HG02943 (cell line): ENCODE measurements around the gene GPBP1.
"Not testable (repeated sequence)": the region's sequence is repeated elsewhere in the genome, so short reads cannot be mapped to it uniquely, and the experiment has no call there.

Experiments used
- ATAC-seq: cut with Tn5 transposase; IDR thresholded peaks from one replicate; pipeline ENCODE4 v1.9.1; 2021; ENCODE audit warnings: mild to moderate bottlenecking, low read depth, moderate library complexity; ENCODE audit not compliant: unreplicated experiment

The GPBP1 gene, protein sequence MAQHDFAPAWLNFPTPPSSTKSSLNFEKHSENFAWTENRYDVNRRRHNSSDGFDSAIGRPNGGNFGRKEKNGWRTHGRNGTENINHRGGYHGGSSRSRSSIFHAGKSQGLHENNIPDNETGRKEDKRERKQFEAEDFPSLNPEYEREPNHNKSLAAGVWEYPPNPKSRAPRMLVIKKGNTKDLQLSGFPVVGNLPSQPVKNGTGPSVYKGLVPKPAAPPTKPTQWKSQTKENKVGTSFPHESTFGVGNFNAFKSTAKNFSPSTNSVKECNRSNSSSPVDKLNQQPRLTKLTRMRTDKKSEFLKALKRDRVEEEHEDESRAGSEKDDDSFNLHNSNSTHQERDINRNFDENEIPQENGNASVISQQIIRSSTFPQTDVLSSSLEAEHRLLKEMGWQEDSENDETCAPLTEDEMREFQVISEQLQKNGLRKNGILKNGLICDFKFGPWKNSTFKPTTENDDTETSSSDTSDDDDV

GRCh38 chr5:57173319-57174127 lies at the start of gene GPBP1:
Gene GPBP1, plus strand, starts transcription at chr5:57174059. Its CDS starts 40,072 bp downstream, at chr5:57214131.
- peak; percentile 68 for ATAC-seq

GRCh38 chr5:57128325-57128724 lies 45.5 kb upstream of the GPBP1 start:
- no peak for ATAC-seq

- no peak for ATAC-seq
Observed at GRCh38 chr5:57133574-57133973, 40.3 kb upstream of the GPBP1 start.

DNA sequence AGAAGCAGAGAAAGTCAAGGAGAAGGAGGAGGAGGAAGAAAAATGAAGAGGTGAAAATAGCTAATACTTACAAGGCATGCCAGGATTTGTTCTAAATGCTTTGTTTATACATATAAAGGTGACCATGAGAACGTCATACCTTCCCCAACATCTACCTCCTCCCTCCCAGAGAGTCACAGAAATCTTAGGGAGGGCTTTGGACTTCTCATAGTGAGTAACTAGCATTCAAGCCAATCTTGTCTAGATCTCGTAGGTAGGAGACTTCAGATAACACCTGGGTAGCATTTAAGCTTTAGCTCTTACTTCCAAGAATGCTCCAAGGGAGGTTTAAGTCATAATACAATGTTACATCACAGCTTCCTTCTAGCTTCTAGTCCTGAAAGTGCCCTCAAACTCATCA lies 36.5 kb upstream of the GPBP1 start:
- no peak for ATAC-seq

- ATAC-seq, result no peak
Observed at GRCh38 chr5:57152316-57152715, 21.5 kb upstream of the GPBP1 start.

DNA sequence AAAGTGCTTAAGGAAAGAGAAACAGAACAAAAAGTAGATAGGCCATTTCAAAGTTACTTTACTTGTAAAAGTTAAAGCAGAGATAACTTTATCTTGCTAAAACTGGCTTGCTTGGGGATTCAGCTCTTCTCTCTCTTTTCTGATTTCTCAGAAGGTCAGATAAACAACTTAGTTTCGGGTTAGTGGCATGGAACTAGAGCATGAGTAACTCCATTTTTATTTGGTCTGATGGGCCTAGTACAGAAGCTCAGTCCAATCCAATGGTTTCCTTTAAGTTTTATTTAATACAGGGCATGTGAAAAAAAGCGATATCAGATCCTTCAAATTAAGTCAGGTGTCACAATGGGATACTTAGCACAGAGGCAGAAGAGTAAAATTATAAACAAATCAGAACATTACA lies 18.8 kb upstream of the GPBP1 start:
- no peak for ATAC-seq

GRCh38 chr5:57157131-57157530 lies 16.7 kb upstream of the GPBP1 start:
- no peak for ATAC-seq

DNA sequence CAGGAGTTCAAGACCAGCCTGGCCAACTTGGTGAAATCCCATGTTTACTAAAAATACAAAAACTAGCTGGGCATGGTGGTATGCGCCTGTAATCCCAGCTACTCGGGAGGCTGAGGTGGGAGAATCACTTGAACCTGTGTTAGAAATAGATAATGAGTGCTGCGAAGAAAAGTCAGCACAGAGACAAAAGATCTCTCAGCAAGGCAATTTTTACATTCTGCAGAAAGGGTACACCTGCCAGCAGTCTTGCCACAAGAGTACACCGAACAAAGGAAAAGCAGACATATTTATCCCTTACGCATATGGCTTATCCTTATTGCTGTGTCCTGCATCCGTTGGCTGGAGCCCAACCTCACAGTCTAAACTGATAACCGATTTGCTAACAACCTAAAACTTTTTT lies 16.2 kb upstream of the GPBP1 start:
- ATAC-seq, result no peak

DNA sequence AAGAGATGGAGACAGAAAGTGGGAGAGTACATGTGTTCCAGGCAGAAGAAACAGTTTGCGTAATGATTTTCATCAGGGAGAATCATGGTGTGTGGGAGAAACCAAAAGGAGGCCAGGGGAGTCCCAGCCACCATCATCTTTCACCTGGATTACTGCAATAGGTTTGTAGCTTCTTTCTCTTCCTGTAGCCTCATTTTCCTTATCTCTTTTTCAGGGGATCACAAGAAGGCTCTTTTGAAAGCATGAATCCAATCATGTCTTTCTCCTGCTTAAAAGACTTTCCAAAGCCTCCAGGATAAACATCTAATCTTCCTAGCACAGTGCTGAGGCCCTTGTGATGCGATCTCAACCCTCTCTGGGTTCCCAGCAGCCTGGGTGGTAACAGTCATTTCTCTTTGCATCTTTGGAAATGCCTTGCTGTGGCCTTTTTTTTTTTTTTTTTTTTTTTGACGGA lies 10.3 kb upstream of the GPBP1 start:
- no peak for ATAC-seq

- ATAC-seq, result no peak
Observed at GRCh38 chr5:57164124-57164523, 9.7 kb upstream of the GPBP1 start.

DNA sequence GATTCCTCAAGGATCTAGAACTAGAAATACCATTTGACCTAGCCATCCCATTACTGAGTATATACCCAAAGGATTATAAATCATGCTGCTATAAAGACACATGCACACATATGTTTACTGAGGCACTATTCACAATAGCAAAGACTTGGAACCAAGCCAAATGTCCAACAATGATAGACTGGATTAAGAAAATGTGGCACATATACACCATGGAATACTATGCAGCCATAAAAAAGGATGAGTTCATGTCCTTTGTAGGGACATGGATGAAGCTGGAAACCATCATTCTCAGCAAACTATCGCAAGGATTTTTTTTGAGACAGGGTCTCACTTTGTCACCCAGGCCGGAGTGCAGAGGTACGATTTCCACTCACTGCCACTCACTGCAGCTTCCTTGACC lies 8.7 kb upstream of the GPBP1 start:
- ATAC-seq, result not testable (repeated sequence)

- ATAC-seq, result no peak
Observed at GRCh38 chr5:57166276-57166675, 7.6 kb upstream of the GPBP1 start.

DNA sequence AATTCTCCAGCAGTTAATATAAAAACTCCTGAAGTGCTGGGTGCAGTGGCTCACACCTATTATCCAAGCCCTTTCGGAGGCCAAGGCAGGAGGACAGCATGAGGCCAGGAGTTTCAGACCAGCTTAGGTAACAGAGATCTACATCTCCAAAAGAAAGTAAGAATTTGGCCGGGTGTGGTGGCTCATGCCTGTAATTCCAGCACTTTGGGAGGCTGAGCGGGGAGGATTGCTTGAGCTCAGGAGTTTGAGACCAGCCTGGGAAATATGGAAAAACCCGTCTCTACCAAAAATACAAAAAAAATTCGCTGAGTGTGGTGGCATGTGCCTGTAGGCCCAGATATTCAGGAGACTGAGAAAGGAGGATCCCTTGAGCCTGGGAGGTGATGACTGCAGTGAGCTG lies 6.7 kb upstream of the GPBP1 start:
- ATAC-seq, result no peak

- not testable (repeated sequence) for ATAC-seq
Observed at GRCh38 chr5:57170116-57170515, 3.7 kb upstream of the GPBP1 start.

DNA sequence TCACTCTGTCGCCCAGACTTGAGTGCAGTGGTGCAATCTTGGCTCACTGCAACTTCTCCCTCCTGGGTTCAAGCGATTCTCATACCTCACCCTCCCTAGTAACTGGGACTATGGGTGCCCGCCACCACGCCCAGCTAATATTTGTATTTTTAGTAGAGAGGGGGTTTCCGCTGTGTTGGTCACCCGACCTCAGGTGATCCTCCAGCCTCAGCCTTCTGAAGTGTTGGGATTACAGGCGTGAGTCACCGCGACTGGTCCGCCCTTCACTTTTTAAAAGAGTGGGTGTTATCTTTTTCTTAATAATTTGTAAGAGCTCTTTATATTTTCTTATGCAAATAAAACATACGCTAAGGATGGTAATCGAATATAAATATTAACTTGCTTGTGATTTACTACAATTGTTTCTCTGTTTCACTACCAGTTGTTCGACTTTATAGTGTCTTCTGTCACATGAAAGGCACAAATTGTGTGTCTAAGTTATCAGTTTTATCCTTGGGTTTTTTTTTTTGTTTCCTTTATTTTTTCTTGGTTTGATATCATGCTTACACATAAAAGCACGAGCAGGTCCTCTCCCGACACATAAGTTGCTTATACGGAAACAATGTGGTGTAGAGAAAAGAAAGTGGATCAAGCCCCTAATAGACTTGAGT lies 1.9 kb upstream of the GPBP1 start:
- no peak for ATAC-seq

DNA sequence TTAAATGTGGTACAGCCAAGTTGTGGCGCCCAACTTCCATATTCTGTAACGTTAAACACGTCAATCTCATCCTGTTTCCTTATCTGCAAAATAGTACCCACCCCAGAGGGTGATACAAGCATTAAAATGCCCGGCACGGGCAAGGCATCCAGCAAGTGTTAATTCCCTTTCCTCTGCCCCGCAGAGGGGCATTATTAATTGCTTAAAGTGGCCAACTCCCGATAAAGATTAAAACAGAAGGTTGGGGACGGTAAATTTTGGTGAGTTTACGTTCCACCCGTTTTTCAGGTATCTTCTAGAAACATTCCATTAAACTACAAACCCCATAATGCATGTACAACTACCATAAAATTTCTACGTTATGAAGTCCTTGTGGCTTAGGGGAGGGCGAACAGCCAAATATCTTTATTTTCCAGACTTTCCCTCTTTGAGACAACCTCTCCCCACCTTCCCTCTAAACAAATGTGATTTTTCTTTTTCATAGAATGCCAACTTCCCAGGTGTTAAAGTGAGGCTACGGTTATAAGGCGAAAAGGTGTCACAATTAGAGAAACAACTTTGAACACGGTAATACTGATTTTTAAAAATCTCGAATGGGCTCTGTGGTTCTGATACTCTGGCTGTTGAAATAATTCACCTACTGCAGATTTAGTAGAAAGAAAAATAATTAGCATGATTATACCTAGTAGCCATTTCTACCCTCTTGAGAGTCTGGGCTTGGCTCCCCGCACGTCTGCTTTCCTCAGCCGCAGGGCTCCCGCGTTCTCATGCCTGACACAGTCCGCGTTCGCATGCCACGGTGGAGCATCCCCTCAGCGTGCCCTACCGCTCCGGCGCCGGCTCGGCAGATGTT lies 1.2 kb upstream of the GPBP1 start:
- ATAC-seq, result no peak

GRCh38 chr5:57174128-57174889 lies 450 bp downstream of the GPBP1 start:
- peak; percentile 10 for ATAC-seq

- no peak for ATAC-seq
Observed at GRCh38 chr5:57174890-57175510, 1.1 kb downstream of the GPBP1 start.
